ENCODE measurements around the gene FMN2.

GRCh38 chr1:240254006-240254405 is 162.3 kb downstream of the FMN2 start:
- TF ChIP-seq CSDC2 (CRISPR knock-in tag; IDR thresholded peaks at IDR 0.05) (no peak), PATZ1 (CRISPR knock-in tag; IDR thresholded peaks at IDR 0.05; ENCODE audit: borderline replicate concordance) (no peak), ZNF70 (CRISPR knock-in tag; IDR thresholded peaks at IDR 0.05) (no peak), ZFP3 (CRISPR knock-in tag; IDR thresholded peaks at IDR 0.05) (no peak)
